ENCODE measurements around the gene CPT1A.
A peak's percentile ranks its signal among the peaks of the same experiment; 100 is the strongest.

Gene CPT1A

GRCh38 chr11:68784653-68785052 is 57.1 kb downstream of the CPT1A start:
- no peak for DNase-seq

- DNase-seq, result no peak
Observed at GRCh38 chr11:68783216-68783821, 58.4 kb downstream of the CPT1A start.

- DNase-seq, result no peak
Observed at GRCh38 chr11:68782711-68783110, 59.0 kb downstream of the CPT1A start.

- DNase-seq, result no peak
Observed at GRCh38 chr11:68780829-68781228, 60.9 kb downstream of the CPT1A start.

DNA sequence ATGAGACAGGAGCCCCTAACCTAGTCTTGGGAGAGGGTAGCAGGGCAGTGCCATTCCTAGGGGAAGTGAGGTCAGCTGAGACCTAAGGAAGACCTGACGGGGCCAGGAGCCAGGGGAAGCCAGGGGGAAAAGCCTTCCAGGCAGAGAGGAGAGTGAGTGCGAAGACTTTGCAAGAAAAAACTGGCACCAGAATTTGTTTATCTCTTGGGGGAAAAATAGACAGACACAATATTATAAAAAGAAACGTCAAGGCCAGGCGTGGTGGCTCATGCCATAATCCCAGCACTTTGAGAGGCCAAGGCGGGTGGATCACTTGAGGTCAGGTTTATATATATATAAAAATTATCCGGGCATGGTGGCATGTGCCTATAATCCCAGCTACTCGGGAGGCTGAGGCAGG is 63.5 kb downstream of the CPT1A start:
- DNase-seq, result no peak

DNA sequence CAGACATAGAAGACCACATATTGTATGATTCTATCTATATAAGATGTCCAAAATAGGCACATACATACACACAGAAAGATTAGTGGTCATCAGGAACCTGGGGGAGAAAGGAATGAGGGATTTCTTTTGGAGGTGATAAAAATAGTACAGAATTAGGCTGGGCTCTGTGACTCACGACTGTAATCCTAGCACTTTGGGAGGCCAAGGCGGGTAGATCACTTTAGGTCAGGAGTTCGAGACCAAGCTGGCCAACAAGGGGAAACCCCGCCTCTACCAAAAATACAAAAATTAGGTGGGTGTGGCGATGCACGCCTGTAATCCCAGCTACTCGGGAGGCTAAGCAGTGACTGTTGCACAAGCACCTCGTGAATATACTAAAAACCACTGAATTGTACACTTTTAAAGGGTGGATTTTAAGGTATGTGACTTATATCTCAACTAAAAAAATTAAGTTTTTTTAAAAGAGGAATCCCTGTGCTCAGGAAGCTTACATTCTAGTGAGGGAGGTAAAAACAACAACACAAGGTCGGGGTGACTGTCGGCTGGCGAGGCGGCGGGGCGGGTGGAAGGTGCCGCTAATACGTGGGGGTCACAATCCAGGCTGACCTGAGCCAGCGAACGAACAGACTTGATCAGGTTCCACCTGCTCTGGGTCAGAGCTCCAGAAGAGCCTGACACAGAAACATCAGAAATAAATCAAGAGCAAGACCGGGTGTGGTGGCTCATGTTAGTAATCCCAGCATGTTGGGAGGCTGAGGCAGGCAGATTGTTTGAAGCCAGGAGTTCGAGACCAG is 65.1 kb downstream of the CPT1A start:
- no peak for DNase-seq

DNA sequence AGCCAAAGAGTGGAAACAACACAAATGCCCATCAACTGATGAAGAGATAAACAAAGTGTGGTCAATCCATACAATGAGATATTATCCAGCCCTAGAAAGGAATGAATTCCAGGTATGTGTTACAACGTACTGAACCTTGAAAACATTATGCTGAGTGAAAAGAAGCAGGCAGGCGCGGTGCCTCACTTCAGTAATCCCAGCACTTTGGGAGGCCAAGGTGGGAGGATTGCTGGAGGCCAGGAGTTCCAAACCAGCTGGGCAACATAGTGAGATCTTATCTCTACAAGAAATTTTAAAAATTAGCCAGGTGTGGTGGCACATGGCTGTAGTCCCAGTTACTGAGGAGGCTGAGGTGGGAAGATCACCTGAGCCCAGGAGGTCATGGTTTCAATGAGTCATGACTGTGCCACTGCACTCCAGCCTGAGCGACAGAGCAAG is 65.7 kb downstream of the CPT1A start:
- no peak for DNase-seq

DNA sequence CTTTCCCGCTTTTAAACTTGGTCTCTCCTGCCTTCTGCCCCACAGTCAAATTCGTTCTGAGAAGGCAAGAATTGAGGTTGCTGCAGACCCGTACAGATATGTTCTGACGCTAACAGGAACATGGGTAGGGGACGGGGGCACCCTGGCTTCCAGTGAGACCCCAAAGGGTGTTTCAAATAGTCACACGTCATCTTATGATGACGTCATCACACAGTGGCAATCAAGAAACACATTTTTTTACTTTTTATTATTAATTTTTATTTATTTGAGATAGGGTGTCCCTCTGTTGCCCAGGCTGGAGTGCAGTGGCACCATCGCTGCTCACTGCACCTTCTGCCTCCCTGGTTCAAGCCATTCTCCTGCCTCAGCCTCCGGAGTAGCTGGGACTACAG is 67.5 kb downstream of the CPT1A start:
- no peak for DNase-seq

- peak; percentile 20 for DNase-seq
Observed at GRCh38 chr11:68773521-68774193, 68.1 kb downstream of the CPT1A start.

GRCh38 chr11:68772936-68773335 is 68.8 kb downstream of the CPT1A start:
- DNase-seq, result no peak

DNA sequence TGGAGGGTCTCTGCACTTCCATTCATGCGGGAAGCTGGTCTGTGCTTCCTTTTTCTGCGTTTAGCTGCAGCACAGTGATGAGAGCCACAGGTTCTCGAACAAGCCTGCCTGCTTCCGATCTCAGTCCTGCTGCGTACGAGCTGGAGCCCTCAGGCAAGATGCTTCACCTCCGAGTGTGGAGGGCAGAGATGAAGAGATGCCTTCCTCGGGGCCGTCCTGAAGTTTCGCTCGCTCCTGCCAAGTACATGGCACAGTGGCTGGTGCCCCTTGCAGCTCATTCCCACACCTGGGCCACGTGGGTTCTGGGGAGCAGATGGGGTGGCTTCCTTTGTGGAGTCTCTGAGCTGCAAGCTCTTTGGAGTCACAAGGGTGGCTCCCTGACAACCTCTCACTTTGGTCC is 70.9 kb downstream of the CPT1A start:
- no peak for DNase-seq

DNA sequence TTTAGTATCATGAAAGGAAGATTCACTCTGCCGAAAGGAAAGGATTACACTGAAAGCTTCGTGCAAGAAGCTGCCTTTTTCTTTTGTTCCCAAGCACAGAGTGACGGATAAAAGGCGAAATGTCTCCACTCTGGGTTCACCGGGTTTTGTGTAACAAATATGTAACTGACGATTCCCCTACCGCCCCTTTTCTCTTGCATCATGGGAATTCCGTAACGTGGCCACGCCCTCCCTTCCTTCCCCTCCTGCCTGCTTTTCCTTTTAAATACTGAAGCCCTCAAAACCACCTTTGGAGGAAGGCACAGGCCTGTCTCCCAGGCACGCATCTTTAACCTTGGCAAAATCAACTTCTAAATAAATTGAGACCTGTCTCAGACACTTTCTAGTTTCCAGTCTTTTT is 74.0 kb downstream of the CPT1A start:
- DNase-seq, result no peak

- no peak for DNase-seq
Observed at GRCh38 chr11:68766786-68767185, 74.9 kb downstream of the CPT1A start.

- DNase-seq, result no peak
Observed at GRCh38 chr11:68764746-68765145, 77.0 kb downstream of the CPT1A start.

- DNase-seq, result no peak
Observed at GRCh38 chr11:68763926-68764657, 77.6 kb downstream of the CPT1A start.

GRCh38 chr11:68763181-68763721 is 78.5 kb downstream of the CPT1A start:
- DNase-seq, result peak; percentile 45

GRCh38 chr11:68762481-68762880 is 79.2 kb downstream of the CPT1A start:
- no peak for DNase-seq

- no peak for DNase-seq
Observed at GRCh38 chr11:68761801-68762200, 79.9 kb downstream of the CPT1A start.

DNA sequence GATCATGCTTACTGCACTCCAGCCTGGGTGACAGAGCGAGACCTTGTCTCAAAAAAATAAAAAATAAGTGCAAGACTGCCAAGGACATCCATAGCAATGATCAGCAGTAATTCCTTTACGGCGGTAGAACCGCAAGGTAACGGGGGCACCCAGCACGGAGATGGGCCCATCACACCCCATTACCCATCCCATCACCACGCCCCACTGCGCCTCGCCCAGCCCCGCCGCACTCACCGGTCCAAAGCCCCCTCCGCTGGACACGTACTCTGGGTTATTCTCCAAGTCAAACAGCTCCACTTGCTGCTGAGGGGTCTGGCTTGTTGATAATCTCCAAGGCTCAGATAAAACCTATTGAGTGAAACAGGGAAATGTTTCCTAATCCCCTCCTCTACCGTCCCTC is 81.7 kb downstream of the CPT1A start:
- no peak for DNase-seq

DNA sequence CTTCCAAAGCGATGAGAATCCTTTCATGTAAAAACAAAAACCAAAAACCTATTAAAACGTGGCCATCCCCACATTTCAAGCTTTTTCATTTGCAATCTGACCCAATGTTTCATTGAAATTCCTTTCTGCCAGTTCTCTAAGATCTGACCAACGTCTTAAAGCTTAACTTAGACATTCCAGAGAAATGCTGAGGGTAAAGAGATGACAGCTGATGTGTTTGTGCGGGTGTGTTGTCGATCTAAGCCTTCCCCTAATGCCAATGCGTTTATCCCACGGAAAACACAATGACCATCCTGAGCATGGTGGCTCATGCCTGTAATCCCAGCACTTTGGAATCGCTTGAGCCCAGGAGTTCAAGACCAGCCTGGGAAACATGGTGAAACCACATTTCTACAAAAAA is 84.0 kb downstream of the CPT1A start:
- DNase-seq, result no peak

GRCh38 chr11:68756171-68756766 is 85.4 kb downstream of the CPT1A start:
- DNase-seq, result peak; percentile 20

DNA sequence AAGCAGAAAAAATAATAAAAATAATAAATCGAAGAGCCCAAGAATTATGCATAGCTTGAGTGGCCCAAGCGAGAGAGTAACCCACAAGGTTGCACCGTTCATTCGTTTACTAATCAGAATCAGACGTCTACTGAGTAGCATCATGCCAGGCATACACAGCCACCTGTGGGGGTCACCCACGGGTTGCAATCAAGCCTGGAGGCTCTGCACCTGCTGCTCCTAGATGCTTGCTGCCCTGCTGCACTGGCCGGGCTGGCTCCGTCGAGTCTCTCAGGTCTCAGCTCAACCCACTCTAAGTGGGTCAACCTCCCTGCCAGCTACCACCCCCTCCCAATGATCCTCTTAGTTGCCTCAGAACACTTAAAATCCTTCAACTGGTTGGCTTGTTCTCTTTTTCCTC is 88.4 kb downstream of the CPT1A start:
- DNase-seq, result no peak

All from fibroblast of upper back skin (primary cell).